GM23338 (cell line): ENCODE results near the gene STK33.

Experiments used
- CREB1 ChIP-seq: fragments of 250-450 bp; sonication (Bioruptor Pico); IDR thresholded peaks from 2 replicates; pipeline ENCODE4 v1.5.0; 2020; ENCODE audit warnings: low read depth, mild to moderate bottlenecking, moderate library complexity
- EZH2 ChIP-seq: fragments of 200-600 bp; sonication (generic); IDR thresholded peaks from one replicate; pipeline ENCODE4 v1.8.0; 2017; ENCODE audit warnings: antibody characterized with exemption, mild to moderate bottlenecking, low read depth; ENCODE audit not compliant: unreplicated experiment
- EZH2phosphoT487 ChIP-seq: fragments of 200-600 bp; sonication (generic); IDR thresholded peaks from one replicate; pipeline ENCODE4 v1.8.1; 2018; ENCODE audit warnings: antibody characterized with exemption; ENCODE audit not compliant: unreplicated experiment
- JUNB ChIP-seq: IDR thresholded peaks from one replicate; pipeline ENCODE4 v1.6.1; 2016; ENCODE audit warnings: antibody characterized with exemption; ENCODE audit not compliant: unreplicated experiment
- NANOG ChIP-seq: IDR thresholded peaks from 2 replicates; pipeline ENCODE4 v1.6.1; 2016; ENCODE audit warnings: antibody characterized with exemption, borderline replicate concordance
- POLR2AphosphoS5 ChIP-seq: IDR thresholded peaks from 2 replicates; pipeline ENCODE4 v1.6.1; 2016; ENCODE audit warnings: antibody characterized with exemption, low read depth
- STAT1 ChIP-seq: IDR thresholded peaks from one replicate; pipeline ENCODE4 v1.6.1; 2016; ENCODE audit warnings: antibody characterized with exemption; ENCODE audit not compliant: unreplicated experiment
- ZNF114 ChIP-seq: fragments of 250-450 bp; sonication (Bioruptor Pico); IDR thresholded peaks from 2 replicates; pipeline ENCODE4 v1.5.0; 2020; ENCODE audit warnings: mild to moderate bottlenecking, moderate library complexity
- ZNF331 ChIP-seq: fragments of 250-450 bp; sonication (Bioruptor Pico); IDR thresholded peaks from 2 replicates; pipeline ENCODE4 v1.5.0; 2020; ENCODE audit warnings: low read depth, mild to moderate bottlenecking, moderate library complexity
- TF ChIP-seq, protein P1 (sequence below), 2 experiments: fragments of 200-600 bp in 1 of 2; sonication (generic) in 1 of 2; conservative IDR thresholded peaks; 2 replicates each; pipeline versions ENCODE4 v1.5.1 to v1.6.1; 2016 to 2017; ENCODE audit warnings: antibody characterized with exemption in 2 of 2, low read depth in 2 of 2, mild to moderate bottlenecking in 2 of 2, moderate library complexity in 1 of 2
- TF ChIP-seq, protein P2 (sequence below): fragments of 250-450 bp; sonication (Bioruptor Pico); IDR thresholded peaks from 2 replicates; pipeline ENCODE4 v1.5.0; 2020; ENCODE audit warnings: mild to moderate bottlenecking, moderate library complexity
- TF ChIP-seq, protein P3 (sequence below): IDR thresholded peaks from one replicate; pipeline ENCODE4 v1.6.1; 2018; ENCODE audit warnings: antibody characterized with exemption; ENCODE audit not compliant: unreplicated experiment
- TF ChIP-seq, protein P4 (sequence below): IDR thresholded peaks from 2 replicates; pipeline ENCODE4 v1.6.1; 2016; ENCODE audit warnings: antibody characterized with exemption

DNA sequence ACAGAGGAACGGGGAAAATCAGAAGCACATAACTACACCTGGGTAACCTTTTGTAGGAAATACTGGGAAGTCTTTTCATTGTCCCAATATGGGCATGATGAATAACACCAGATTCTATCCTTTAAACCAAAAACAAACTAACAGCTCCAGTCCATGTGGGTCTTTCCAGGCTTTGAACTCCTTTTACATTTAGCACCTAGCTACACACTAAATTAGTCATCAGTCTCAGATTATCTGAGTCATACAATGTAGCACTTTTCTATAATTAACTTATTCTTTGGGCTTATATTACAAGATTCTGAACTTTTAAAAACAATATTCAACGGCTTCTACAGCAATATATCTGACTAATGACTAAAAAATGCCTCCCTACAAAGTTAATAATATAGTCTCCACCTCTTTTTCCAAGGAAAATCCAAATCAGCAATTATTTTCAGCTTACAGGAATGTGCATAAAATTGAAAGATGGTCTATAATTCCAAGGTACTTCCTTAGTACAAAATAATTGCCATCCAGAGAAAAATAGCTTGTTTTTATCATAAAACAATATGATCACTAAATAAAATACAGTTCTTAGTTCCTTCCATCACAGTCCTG, 26.3 kb downstream of the STK33 start:
- TF ChIP-seq, protein P1, sequence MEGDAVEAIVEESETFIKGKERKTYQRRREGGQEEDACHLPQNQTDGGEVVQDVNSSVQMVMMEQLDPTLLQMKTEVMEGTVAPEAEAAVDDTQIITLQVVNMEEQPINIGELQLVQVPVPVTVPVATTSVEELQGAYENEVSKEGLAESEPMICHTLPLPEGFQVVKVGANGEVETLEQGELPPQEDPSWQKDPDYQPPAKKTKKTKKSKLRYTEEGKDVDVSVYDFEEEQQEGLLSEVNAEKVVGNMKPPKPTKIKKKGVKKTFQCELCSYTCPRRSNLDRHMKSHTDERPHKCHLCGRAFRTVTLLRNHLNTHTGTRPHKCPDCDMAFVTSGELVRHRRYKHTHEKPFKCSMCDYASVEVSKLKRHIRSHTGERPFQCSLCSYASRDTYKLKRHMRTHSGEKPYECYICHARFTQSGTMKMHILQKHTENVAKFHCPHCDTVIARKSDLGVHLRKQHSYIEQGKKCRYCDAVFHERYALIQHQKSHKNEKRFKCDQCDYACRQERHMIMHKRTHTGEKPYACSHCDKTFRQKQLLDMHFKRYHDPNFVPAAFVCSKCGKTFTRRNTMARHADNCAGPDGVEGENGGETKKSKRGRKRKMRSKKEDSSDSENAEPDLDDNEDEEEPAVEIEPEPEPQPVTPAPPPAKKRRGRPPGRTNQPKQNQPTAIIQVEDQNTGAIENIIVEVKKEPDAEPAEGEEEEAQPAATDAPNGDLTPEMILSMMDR (conservative IDR thresholded peaks at IDR 0.05; ENCODE audit: low read depth in 2 of 2), result no peak
- TF ChIP-seq STAT1 (no peak), JUNB (no peak), CREB1 (no peak), POLR2AphosphoS5 (no peak), EZH2phosphoT487 (no peak), EZH2 (no peak), NANOG (no peak), ZNF331 (CRISPR knock-in tag) (no peak), ZNF114 (CRISPR knock-in tag) (no peak)
- TF ChIP-seq, protein P2, sequence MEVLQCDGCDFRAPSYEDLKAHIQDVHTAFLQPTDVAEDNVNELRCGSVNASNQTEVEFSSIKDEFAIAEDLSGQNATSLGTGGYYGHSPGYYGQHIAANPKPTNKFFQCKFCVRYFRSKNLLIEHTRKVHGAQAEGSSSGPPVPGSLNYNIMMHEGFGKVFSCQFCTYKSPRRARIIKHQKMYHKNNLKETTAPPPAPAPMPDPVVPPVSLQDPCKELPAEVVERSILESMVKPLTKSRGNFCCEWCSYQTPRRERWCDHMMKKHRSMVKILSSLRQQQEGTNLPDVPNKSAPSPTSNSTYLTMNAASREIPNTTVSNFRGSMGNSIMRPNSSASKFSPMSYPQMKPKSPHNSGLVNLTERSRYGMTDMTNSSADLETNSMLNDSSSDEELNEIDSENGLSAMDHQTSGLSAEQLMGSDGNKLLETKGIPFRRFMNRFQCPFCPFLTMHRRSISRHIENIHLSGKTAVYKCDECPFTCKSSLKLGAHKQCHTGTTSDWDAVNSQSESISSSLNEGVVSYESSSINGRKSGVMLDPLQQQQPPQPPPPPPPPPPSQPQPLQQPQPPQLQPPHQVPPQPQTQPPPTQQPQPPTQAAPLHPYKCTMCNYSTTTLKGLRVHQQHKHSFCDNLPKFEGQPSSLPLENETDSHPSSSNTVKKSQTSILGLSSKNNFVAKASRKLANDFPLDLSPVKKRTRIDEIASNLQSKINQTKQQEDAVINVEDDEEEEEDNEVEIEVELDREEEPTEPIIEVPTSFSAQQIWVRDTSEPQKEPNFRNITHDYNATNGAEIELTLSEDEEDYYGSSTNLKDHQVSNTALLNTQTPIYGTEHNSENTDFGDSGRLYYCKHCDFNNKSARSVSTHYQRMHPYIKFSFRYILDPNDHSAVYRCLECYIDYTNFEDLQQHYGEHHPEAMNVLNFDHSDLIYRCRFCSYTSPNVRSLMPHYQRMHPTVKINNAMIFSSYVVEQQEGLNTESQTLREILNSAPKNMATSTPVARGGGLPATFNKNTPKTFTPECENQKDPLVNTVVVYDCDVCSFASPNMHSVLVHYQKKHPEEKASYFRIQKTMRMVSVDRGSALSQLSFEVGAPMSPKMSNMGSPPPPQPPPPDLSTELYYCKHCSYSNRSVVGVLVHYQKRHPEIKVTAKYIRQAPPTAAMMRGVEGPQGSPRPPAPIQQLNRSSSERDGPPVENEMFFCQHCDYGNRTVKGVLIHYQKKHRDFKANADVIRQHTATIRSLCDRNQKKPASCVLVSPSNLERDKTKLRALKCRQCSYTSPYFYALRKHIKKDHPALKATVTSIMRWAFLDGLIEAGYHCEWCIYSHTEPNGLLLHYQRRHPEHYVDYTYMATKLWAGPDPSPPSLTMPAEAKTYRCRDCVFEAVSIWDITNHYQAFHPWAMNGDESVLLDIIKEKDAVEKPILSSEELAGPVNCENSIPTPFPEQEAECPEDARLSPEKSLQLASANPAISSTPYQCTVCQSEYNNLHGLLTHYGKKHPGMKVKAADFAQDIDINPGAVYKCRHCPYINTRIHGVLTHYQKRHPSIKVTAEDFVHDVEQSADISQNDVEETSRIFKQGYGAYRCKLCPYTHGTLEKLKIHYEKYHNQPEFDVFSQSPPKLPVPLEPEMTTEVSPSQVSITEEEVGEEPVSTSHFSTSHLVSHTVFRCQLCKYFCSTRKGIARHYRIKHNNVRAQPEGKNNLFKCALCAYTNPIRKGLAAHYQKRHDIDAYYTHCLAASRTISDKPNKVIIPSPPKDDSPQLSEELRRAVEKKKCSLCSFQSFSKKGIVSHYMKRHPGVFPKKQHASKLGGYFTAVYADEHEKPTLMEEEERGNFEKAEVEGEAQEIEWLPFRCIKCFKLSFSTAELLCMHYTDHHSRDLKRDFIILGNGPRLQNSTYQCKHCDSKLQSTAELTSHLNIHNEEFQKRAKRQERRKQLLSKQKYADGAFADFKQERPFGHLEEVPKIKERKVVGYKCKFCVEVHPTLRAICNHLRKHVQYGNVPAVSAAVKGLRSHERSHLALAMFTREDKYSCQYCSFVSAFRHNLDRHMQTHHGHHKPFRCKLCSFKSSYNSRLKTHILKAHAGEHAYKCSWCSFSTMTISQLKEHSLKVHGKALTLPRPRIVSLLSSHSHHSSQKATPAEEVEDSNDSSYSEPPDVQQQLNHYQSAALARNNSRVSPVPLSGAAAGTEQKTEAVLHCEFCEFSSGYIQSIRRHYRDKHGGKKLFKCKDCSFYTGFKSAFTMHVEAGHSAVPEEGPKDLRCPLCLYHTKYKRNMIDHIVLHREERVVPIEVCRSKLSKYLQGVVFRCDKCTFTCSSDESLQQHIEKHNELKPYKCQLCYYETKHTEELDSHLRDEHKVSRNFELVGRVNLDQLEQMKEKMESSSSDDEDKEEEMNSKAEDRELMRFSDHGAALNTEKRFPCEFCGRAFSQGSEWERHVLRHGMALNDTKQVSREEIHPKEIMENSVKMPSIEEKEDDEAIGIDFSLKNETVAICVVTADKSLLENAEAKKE (CRISPR knock-in tag), result no peak
- TF ChIP-seq, protein P3, sequence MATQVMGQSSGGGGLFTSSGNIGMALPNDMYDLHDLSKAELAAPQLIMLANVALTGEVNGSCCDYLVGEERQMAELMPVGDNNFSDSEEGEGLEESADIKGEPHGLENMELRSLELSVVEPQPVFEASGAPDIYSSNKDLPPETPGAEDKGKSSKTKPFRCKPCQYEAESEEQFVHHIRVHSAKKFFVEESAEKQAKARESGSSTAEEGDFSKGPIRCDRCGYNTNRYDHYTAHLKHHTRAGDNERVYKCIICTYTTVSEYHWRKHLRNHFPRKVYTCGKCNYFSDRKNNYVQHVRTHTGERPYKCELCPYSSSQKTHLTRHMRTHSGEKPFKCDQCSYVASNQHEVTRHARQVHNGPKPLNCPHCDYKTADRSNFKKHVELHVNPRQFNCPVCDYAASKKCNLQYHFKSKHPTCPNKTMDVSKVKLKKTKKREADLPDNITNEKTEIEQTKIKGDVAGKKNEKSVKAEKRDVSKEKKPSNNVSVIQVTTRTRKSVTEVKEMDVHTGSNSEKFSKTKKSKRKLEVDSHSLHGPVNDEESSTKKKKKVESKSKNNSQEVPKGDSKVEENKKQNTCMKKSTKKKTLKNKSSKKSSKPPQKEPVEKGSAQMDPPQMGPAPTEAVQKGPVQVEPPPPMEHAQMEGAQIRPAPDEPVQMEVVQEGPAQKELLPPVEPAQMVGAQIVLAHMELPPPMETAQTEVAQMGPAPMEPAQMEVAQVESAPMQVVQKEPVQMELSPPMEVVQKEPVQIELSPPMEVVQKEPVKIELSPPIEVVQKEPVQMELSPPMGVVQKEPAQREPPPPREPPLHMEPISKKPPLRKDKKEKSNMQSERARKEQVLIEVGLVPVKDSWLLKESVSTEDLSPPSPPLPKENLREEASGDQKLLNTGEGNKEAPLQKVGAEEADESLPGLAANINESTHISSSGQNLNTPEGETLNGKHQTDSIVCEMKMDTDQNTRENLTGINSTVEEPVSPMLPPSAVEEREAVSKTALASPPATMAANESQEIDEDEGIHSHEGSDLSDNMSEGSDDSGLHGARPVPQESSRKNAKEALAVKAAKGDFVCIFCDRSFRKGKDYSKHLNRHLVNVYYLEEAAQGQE, result no peak
- TF ChIP-seq, protein P4, sequence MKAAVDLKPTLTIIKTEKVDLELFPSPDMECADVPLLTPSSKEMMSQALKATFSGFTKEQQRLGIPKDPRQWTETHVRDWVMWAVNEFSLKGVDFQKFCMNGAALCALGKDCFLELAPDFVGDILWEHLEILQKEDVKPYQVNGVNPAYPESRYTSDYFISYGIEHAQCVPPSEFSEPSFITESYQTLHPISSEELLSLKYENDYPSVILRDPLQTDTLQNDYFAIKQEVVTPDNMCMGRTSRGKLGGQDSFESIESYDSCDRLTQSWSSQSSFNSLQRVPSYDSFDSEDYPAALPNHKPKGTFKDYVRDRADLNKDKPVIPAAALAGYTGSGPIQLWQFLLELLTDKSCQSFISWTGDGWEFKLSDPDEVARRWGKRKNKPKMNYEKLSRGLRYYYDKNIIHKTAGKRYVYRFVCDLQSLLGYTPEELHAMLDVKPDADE, result no peak
